HepG2 (cell line): Measurements from ENCODE around the gene ENKUR. TPM values are rescaled to one million over a fixed set of nuclear protein-coding genes. Genes with fewer than 3 reads are reported as not detected.

Experiments
- ATRX ChIP-seq: sonication (generic); formaldehyde crosslinking; IDR thresholded peaks from 2 replicates; pipeline ENCODE4 v1.4.0; 2020; ENCODE audit warnings: missing genetic modification reagents, borderline replicate concordance
- CHD4 ChIP-seq: fragments of 200-600 bp; sonication (generic); IDR thresholded peaks from 2 replicates; pipeline ENCODE4 v1.7.0; 2017; ENCODE audit warnings: mild to moderate bottlenecking, low read length, borderline replicate concordance
- DMTF1 ChIP-seq: sonication (generic); formaldehyde crosslinking; IDR thresholded peaks from 2 replicates; pipeline ENCODE4 v1.4.0; 2020; ENCODE audit warnings: mild to moderate bottlenecking, missing genetic modification reagents
- ETV5 ChIP-seq: IDR thresholded peaks from 2 replicates; pipeline ENCODE4 v1.6.1; 2018; ENCODE audit warnings: missing biosample characterization, missing genetic modification reagents, inconsistent platforms, borderline replicate concordance
- FLYWCH1 ChIP-seq: sonication (generic); formaldehyde crosslinking; IDR thresholded peaks from 2 replicates; pipeline ENCODE4 v1.8.1; 2023; ENCODE audit warnings: mild to moderate bottlenecking, missing genetic modification reagents
- HMG20A ChIP-seq: IDR thresholded peaks from 2 replicates; pipeline ENCODE4 v1.6.1; 2016; ENCODE audit warnings: borderline replicate concordance
- JDP2 ChIP-seq: sonication (generic); formaldehyde crosslinking; IDR thresholded peaks from 2 replicates; pipeline ENCODE4 v1.8.1; 2022; ENCODE audit warnings: missing genetic modification reagents, borderline replicate concordance
- JUNB ChIP-seq: sonication (generic); formaldehyde crosslinking; IDR thresholded peaks from 2 replicates; pipeline ENCODE4 v1.8.0; 2022; ENCODE audit warnings: missing genetic modification reagents, mild to moderate bottlenecking, borderline replicate concordance
- SIN3B ChIP-seq: fragments of 150-350 bp; IDR thresholded peaks from 2 replicates; pipeline ENCODE4 v1.6.1; 2014; ENCODE audit warnings: low read length
- SIX4 ChIP-seq: sonication (generic); formaldehyde crosslinking; IDR thresholded peaks from 2 replicates; pipeline ENCODE4 v1.4.0; 2020; ENCODE audit warnings: missing genetic modification reagents
- TGIF2 ChIP-seq: IDR thresholded peaks from 2 replicates; pipeline ENCODE4 v1.6.1; 2016; ENCODE audit warnings: control low read depth, missing compliant biosample characterization
- WIZ ChIP-seq: sonication (generic); formaldehyde crosslinking; IDR thresholded peaks from 2 replicates; pipeline ENCODE4 v1.5.1; 2020; ENCODE audit warnings: mild to moderate bottlenecking, missing genetic modification reagents
- ZNF124 ChIP-seq: sonication (generic); formaldehyde crosslinking; IDR thresholded peaks from 2 replicates; pipeline ENCODE4 v1.4.0; 2020; ENCODE audit warnings: missing genetic modification reagents
- ZNF207 ChIP-seq: fragments of 450-650 bp; IDR thresholded peaks from 2 replicates; pipeline ENCODE4 v1.6.1; 2016; ENCODE audit warnings: antibody characterized with exemption, borderline replicate concordance
- ZNF326 ChIP-seq: sonication (generic); formaldehyde crosslinking; IDR thresholded peaks from 2 replicates; pipeline ENCODE4 v1.4.0; 2020; ENCODE audit warnings: missing genetic modification reagents, borderline replicate concordance
- ZNF33B ChIP-seq: sonication (generic); formaldehyde crosslinking; IDR thresholded peaks from 2 replicates; pipeline ENCODE4 v1.5.1; 2020; ENCODE audit warnings: mild to moderate bottlenecking, missing genetic modification reagents
- ZSCAN12 ChIP-seq: sonication (generic); formaldehyde crosslinking; IDR thresholded peaks from 2 replicates; pipeline ENCODE4 v1.9.0; 2021; ENCODE audit warnings: mild to moderate bottlenecking, missing genetic modification reagents
- polyA plus RNA-seq, 8 experiments: library from polyadenylated mRNA; depleted of rRNA in 3 of 8; stranded (reverse) in 7 of 8; unstranded in 1 of 8; fragments of >200 nt; fragmentation: Illumina TruSeq in 4 of 8; extraction: Trizol in 4 of 8; gene quantifications; 2 replicates each; pipeline versions ENCODE4 v1.2.1 to v1.2.3, GENCODE V29; 2011 to 2016; ENCODE audit warnings: low read depth in 4 of 8, missing spikeins in 1 of 8, mixed read lengths in 1 of 8; ENCODE audit not compliant: insufficient read depth in 1 of 8
- total RNA-seq, 5 experiments: library from RNA; depleted of rRNA; stranded (reverse); fragments of >200 nt; fragmentation: Illumina TruSeq; extraction: Trizol; gene quantifications; 2 replicates each; pipeline ENCODE4 v1.2.3, GENCODE V29; 2016; ENCODE audit warnings: low read depth in 1 of 5
- TF ChIP-seq, protein P1 (sequence below): sonication (generic); formaldehyde crosslinking; conservative IDR thresholded peaks from 2 replicates; pipeline ENCODE4 v1.8.0; 2022; ENCODE audit warnings: mild to moderate bottlenecking, moderate library complexity, missing genetic modification reagents
- TF ChIP-seq, protein P2 (sequence below): sonication (generic); formaldehyde crosslinking; IDR thresholded peaks from 2 replicates; pipeline ENCODE4 v1.4.0; 2020; ENCODE audit warnings: low read depth, missing genetic modification reagents
- TF ChIP-seq, protein P3 (sequence below): IDR thresholded peaks from 2 replicates; pipeline ENCODE4 v1.6.1; 2012; ENCODE audit warnings: low read depth, low read length, improper control_type of control experiment

Gene ENKUR
- total and polyA plus RNA-seq, 2 of the 13 experiments (the other 11 are each of a cell fraction or from before 2014, with no cell fraction given) = 0.15 TPM

DNA sequence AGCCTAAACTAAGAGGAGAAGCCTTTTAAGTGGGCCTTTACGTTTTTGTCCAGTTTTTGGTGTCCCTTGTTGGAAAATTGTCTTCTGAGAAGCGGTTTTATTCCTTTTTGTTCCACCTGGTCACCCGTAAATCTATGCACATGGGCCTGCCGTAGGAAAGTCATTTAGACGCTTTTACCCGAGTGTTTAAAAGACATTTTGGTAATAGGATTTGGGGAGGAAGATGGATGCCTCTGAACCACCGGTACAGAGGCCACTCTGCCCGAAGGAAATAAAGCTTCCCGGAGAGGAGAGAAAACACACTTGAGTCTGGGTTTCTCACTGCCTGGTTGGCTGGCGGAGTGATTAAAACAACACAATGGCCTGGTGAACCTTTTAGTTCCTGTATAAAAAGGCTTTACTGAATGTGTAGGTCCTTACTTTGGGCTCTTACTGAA is 1.2 kb upstream of the ENKUR start (continued):
- TF ChIP-seq ZSCAN12 (CRISPR knock-in tag) = no peak
- no peak for TF ChIP-seq ZNF33B (CRISPR knock-in tag)
- no peak for TF ChIP-seq SIN3B
- no peak for TF ChIP-seq ZNF207
- no peak for TF ChIP-seq FLYWCH1 (CRISPR knock-in tag)
- TF ChIP-seq ATRX (CRISPR knock-in tag) = no peak
- no peak for TF ChIP-seq ETV5 (CRISPR knock-in tag)
- no peak for TF ChIP-seq WIZ (CRISPR knock-in tag)
- TF ChIP-seq JUNB = no peak
- TF ChIP-seq ZNF326 (CRISPR knock-in tag) = no peak
- TF ChIP-seq DMTF1 (CRISPR knock-in tag) = no peak
- peak; percentile 6; the same call in 1 of the 2 replicates for TF ChIP-seq HMG20A (CRISPR knock-in tag)
- no peak for TF ChIP-seq TGIF2 (CRISPR knock-in tag)
- TF ChIP-seq, protein P1, sequence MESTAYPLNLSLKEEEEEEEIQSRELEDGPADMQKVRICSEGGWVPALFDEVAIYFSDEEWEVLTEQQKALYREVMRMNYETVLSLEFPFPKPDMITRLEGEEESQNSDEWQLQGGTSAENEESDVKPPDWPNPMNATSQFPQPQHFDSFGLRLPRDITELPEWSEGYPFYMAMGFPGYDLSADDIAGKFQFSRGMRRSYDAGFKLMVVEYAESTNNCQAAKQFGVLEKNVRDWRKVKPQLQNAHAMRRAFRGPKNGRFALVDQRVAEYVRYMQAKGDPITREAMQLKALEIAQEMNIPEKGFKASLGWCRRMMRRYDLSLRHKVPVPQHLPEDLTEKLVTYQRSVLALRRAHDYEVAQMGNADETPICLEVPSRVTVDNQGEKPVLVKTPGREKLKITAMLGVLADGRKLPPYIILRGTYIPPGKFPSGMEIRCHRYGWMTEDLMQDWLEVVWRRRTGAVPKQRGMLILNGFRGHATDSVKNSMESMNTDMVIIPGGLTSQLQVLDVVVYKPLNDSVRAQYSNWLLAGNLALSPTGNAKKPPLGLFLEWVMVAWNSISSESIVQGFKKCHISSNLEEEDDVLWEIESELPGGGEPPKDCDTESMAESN (CRISPR knock-in tag) = no peak
- TF ChIP-seq, protein P2, sequence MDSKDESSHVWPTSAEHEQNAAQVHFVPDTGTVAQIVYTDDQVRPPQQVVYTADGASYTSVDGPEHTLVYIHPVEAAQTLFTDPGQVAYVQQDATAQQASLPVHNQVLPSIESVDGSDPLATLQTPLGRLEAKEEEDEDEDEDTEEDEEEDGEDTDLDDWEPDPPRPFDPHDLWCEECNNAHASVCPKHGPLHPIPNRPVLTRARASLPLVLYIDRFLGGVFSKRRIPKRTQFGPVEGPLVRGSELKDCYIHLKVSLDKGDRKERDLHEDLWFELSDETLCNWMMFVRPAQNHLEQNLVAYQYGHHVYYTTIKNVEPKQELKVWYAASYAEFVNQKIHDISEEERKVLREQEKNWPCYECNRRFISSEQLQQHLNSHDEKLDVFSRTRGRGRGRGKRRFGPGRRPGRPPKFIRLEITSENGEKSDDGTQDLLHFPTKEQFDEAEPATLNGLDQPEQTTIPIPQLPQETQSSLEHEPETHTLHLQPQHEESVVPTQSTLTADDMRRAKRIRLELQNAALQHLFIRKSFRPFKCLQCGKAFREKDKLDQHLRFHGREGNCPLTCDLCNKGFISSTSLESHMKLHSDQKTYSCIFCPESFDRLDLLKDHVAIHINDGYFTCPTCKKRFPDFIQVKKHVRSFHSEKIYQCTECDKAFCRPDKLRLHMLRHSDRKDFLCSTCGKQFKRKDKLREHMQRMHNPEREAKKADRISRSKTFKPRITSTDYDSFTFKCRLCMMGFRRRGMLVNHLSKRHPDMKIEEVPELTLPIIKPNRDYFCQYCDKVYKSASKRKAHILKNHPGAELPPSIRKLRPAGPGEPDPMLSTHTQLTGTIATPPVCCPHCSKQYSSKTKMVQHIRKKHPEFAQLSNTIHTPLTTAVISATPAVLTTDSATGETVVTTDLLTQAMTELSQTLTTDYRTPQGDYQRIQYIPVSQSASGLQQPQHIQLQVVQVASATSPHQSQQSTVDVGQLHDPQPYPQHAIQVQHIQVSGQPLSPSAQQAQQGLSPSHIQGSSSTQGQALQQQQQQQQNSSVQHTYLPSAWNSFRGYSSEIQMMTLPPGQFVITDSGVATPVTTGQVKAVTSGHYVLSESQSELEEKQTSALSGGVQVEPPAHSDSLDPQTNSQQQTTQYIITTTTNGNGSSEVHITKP (CRISPR knock-in tag) = 0 out of 2 replicates have a peak, but pooled peaks have one; percentile 3
- peak; percentile 81; the same call in 1 of the 2 replicates for TF ChIP-seq CHD4
- no peak for TF ChIP-seq SIX4 (CRISPR knock-in tag)
- no peak for TF ChIP-seq JDP2 (CRISPR knock-in tag)
- TF ChIP-seq ZNF124 = 0 out of 2 replicates have a peak, but pooled peaks have one; percentile 18
- TF ChIP-seq, protein P3, sequence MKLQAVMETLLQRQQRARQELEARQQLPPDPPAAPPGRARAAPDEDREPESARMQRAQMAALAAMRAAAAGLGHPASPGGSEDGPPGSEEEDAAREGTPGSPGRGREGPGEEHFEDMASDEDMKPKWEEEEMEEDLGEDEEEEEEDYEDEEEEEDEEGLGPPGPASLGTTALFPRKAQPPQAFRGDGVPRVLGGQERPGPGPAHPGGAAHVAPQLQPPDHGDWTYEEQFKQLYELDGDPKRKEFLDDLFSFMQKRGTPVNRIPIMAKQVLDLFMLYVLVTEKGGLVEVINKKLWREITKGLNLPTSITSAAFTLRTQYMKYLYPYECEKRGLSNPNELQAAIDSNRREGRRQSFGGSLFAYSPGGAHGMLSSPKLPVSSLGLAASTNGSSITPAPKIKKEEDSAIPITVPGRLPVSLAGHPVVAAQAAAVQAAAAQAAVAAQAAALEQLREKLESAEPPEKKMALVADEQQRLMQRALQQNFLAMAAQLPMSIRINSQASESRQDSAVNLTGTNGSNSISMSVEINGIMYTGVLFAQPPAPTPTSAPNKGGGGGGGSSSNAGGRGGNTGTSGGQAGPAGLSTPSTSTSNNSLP = no peak
